AG08396 (cell line): ENCODE results near the gene TOMM34.

ENCODE experiments used
- DNase-seq: peaks from one replicate; pipeline ENCODE4 v3.0.0; 2012; ENCODE audit warnings: low spot score, mixed read lengths

The TOMM34 gene

DNA sequence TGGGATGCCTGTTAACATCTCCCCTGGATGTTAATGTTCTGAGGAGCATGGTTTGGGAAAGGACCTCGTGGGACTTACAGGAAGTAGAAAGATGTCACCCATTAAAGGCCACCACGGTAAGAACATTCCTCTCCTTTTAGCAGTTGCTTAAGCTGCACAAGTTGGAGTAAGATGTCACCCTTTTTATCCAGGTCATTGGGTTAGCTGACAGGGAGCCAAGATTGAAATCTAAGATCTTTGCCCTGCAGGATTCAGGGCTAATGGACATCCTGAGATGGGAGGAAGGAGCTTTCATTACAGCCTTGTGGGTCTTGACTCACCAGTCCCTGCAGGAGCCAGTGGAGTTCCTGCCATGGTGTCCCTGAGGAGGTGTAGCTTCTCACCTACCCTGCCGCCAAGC is 28.3 kb downstream of the TOMM34 start:
- DNase-seq: no peak

DNA sequence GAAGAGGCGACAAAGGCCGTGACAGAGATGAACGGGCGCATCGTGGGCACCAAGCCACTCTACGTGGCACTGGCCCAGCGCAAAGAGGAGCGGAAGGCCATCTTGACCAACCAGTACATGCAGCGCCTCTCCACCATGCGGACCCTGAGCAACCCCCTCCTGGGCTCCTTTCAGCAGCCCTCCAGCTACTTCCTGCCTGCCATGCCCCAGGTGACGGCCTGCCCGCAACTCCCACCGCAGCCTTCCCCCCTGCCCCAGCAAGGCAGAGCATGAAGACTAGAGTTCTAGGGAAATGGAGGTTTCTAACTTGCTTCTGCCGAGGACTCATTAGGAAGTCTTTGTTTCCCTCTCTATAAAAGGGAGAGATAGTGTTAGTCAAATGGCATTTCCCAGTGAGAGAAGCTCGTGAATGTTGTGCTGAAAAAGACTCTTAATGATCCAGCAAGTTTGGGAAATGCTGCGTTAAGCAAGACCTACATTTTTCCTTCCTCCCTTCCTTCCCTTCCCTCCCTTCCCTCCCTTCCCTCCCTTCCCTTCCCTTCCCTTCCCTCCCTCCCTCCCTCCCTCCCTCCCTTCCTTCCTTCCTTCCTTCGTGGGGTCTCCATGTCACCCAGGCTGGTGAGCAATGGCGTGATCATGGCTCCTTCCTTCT is 29.6 kb downstream of the TOMM34 start:
- no peak for DNase-seq

GRCh38 chr20:44928595-44928994 is 31.6 kb downstream of the TOMM34 start:
- no peak for DNase-seq

DNA sequence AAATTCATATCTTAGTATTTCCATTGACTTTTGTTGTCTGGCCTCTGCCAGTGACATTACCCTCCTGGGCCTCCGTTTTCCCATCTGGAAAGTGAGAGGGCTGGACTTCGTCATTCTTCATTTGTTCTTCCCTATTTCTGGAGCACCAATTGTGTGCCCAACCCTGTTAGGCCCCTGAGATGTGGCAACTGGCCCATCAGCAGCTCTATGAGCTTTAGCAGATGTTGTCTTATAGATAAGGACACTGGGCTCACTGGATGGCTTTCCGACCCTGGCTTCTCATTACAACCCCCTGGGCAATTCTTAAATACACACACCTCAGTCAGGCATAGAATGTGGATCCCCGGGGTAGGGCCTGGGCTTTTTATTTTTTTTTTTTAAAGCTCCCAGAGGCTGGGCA is 35.7 kb downstream of the TOMM34 start:
- no peak for DNase-seq

- DNase-seq: no peak
Measured at GRCh38 chr20:44921447-44921846, 38.8 kb downstream of the TOMM34 start.

- DNase-seq: no peak
Measured at GRCh38 chr20:44918761-44919160, 41.4 kb downstream of the TOMM34 start.

GRCh38 chr20:44918342-44918741 is 41.9 kb downstream of the TOMM34 start:
- no peak for DNase-seq

- DNase-seq: no peak
Measured at GRCh38 chr20:44917399-44917798, 42.8 kb downstream of the TOMM34 start.

GRCh38 chr20:44916586-44916985 is 43.6 kb downstream of the TOMM34 start:
- no peak for DNase-seq

DNA sequence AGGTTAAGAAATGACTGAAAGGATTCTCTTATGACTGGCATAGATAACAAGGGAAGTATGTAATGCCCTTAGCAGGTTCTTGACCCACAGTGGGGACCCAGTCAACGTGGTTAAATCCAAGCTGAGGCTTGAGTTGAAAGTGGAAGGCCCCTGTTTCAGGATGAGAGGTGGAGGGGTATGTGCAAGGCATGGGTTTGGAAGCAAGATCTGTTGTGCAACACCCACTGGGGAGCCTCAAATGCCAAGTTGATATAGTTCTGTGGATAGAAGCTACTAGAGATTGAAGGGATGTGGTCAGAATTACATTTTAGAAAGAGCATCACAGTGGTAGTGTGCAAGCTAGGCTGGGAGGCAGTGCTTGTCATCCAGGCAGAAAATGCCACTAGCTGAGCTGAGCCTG is 45.3 kb downstream of the TOMM34 start:
- no peak for DNase-seq

DNA sequence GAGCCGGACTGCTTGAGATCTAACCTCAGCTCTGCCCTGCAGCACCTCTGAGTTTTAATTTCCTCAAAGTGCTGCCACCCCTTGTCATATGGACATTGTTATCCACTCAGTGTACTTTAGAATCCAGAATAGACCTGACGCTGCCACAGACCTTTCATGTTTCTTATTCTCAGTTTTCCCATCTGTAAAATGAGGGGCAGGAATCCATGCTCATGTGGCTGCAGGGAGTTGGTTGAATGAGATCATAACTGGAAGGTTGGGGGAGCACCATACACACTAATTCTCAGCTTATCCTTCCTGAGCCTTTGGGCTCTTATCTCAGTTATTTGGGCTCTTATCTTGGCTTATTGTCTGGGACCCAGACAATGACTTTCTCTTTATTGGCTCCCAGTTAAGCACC is 48.0 kb downstream of the TOMM34 start:
- DNase-seq: no peak

DNA sequence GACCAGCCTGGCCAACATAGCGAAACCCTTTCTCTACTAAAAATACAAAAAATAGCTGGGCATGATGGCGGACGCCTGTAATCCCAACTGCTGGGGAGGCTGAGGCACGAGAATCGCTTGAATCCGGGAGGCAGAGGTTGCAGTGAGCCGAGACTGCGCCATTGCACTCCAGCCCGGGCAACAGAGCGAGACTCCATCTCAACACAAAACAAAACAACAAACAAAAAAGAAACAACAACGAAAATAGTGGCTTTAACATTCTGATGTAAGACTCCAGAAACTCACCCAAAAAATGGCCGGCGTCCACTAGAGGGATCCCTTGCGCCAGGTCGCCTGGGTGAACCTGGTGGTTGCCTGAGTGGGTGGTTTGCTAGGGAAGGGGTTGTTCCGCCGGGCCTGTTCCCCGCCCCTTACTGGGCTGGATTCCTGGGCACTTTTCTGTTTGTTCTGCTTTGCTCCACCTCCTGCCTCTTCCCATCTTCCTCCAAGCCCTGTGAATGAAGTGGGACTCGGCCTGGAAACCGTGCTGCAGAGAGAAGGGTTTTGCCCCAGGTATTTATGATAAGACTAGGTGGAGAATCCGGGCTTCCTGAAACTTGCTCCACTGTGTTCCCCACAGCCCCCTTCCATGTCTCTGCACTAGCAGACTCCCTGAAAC is 48.8 kb downstream of the TOMM34 start:
- DNase-seq: peak; percentile 49

DNA sequence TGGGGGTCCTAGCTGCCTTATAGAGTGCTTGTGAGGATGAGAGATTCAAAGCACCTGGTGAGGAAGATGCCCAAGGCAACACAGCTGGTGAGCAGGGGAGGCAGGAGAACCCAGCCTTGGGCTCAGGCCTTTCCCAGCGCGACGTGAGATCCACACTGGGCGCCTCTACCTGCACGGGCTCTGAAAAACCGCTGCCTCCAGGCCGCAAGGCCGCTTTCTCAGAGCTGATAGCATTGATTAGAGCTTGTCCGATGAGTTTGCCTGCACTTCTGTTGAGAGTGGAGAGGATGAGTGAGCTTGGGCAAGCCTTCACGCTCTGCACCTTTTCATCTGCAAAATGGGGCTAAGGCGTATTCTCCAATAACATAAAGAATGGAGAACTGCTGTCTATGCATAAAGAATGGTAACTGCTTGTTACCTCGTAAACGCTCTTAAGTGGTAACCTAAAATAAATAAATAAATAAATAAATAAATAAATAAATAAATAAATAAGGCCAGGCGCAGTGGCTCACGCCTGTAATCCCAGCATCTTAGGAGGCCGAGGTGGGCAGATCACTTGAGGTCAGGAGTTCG is 49.4 kb downstream of the TOMM34 start:
- DNase-seq: peak; percentile 19

DNA sequence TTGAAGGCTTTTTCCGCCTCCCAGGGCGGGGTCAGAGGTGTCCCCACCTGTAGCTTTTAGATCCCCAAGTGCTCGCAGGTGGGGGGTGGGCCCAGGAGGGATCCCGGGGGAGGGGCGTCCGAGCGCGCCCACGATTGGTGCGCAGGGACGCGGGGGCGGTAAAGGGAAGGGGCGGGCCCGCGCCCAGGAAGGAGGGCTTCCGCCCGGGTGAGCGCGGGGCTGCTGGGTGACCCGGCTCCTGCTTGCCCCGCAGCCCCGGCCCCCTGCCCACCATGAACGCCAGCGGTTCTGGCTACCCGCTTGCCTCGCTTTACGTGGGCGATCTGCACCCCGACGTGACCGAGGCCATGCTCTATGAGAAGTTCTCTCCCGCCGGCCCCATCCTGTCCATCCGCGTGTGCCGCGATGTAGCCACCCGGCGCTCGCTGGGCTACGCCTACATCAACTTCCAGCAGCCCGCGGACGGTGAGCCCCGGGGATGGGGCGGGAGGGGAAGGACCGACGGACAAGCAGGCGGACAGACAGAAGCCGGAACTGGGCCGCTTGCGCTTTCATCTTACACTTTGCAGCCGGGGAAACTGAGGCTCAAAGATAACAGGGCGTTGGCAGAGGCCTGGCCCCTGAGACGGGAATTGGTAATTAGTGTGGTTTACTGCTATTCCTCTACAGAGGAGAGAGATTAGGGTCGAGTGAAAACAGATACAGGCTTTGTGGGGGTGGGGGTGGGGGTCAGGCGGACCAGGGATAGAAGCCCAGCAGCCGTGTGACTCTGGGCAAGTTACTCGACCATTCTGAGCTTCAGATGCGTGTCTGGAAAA is 50.1 kb downstream of the TOMM34 start, which contains the start of gene PABPC1L:
Gene PABPC1L (plus strand): TSS at position 189 of the 818 bp plus-strand sequence. CDS start 84 bp downstream, at position 273.
- peak; percentile 87 for DNase-seq

DNA sequence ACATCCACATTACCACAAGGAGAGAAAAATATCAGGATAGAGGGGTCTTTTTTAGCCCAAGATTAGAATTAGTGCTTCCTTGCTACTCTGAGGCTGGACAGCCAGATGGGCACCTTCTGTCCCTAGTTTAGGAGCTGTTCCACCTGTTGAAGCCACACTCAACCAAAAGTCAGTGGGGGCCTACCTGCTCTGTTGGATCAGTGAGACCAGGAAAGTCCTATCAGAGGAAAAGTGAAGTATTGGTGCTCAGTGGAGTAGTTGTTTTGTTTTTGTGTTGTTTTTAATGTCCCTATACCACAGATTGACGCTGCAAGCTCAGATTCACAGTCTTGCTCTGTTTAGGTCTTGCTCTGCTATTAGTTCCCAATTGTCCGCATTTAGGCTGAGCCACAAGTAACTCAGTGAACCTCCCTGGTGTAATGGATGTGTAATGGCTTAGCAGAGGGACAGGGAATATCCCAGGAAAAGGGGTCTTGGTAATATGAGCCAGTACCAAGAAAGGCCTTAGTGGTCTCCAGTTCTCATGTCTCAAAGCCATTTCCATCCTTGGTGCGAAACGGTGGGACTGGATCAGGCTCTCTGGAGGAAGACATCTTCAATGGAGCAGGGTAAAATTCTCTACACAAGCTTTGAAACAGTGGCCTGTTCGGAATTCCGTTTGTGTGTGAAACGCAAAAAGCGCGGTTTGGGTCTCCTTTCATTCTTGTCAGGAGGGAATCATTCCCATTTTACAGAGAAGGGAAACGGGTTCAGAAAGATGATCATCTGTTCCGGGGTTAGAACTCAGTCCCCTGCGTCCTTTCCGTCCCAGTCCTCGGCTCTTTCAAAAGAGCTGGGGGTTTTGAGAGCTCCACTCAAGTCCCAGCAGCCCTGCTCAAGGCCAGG is 51.0 kb downstream of the TOMM34 start:
- DNase-seq: no peak

DNA sequence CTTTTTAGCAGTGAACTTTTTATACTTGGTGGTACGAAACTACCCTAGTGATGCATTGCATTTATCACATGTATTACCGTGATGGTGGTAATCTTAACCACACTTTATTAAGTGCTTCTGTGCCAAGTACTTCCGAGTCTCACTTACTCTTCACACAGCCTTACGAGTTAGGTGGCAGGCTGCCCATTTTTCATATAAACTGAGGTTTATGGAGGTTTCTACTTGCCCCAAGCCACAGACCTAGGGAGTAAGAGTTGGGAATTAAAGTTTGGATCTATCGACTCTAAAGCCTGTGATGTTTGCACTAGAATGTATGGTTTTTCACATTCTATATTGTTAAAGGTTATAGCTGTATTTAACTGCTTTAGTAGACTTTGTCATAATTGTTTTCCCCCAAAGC is 55.8 kb downstream of the TOMM34 start:
- DNase-seq: no peak

DNA sequence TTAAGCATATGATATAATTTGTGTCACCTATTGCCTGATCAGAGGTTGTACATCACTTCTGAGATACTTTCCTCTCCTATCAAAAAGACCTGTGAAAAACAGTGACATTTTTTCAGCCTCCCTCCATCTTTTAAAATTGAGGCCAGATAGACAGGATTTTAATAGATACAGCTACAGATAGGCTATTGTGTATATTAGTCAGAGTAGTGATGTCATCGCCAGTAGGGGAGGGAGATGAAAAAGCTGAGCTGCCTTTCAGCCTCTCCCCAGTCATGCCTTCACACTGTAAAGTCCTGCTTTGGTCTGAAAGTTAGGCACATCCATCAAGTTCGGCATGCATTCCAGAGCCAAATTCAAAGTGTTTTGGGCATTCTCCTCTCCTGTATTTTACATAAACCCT is 58.2 kb downstream of the TOMM34 start:
- peak; percentile 73 for DNase-seq

- DNase-seq: no peak
Measured at GRCh38 chr20:44900231-44900854, 59.9 kb downstream of the TOMM34 start.

DNA sequence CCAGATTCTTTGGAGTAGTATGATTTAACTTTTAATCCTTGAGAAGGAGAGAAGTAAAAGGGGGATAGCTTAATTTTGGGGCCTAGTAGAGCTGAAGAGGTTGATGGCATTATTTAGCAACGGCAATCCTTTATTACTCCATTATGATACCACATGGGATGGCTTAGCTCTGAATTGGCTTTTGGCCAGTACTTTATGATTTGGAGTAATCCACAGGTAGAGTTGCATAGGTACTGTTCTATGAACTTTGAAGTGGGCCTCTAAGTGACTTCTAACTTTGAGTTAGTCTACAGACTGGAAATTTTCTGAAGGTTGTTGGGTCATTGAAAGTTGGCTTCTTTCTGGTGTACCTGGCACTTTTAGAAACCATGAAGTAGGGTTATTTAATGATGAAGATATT is 63.1 kb downstream of the TOMM34 start:
- DNase-seq: no peak

DNA sequence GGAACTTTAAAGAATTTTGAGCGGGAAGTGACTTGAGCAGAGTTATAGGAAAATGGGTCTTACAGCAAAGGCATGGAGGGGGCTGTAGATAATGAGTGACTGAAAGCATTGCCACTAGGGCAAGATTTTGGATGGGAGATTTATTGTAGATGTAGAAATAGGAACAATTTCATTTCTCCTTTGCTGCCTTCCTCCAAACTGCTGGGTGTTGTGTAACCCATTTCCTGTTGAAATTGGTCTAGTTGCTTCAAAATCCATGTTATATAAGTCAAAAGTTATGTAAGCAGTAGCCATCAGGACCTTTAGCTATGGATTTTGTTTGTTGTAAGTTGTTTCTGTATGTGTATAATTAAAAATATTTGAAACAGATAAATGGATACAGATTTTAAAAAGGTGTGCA is 63.6 kb downstream of the TOMM34 start:
- no peak for DNase-seq

DNA sequence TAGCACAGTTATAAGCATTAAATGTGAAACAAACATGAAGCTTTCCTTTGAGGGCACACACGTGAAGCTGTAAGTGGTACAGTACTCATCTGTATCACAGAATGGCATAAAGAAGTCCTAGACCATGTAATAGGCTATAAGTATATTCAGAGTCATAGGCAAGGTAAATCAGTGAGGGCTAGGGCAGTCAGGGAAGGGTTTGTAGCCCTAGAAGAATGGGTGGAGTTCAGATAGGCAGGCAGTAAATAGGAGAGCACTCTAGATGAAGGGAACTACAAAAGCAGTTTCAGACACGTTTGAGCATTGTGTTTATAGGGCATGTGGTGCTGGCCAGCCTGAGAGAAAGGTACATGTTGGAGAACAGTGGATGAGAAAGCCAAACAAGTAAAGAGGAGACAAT is 65.2 kb downstream of the TOMM34 start:
- no peak for DNase-seq
